Fibroblast of gingiva (primary cell): ENCODE results near the gene RPL7L1.

ENCODE experiments used
- DNase-seq: peaks from one replicate; pipeline ENCODE4 v3.0.0-alpha.2; 2011; ENCODE audit warnings: low read depth

The RPL7L1 gene

DNA sequence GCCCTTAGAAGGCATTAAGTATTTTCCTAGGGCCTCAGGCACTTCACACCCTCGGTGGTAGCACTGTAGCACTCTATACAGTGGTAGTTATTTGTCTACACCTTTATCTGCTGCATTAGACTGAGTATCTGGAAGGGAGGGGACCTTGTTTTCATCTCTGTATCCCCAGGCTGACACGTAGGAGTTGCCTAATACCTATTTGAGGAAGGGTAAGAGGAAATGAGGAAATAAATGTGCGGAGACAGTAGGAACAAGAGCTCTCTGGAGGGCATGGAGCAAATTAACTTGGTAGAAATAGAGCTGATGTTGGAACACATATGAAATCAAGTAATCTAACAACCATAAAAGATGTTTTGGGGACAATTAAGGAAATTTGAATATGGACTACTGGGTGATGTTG, 53.8 kb downstream of the RPL7L1 start:
- no peak for DNase-seq

DNA sequence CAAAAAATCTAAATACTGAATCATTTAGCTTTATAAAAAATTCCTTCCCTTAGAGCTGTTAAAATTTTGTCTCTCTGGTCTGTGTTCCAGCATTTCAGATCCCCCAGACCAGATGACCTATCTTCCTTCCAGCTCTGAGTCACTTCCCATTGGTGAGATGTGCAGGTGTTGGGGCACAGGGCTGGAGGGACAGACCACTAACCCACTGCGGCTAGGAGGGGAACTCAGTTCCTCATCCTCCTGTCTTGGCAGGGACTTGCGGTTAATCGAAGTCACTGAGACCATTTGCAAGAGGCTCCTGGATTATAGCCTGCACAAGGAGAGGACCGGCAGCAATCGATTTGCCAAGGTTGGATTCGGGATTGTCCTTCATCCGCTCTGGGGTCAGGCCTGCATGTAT, 55.9 kb downstream of the RPL7L1 start:
- no peak for DNase-seq

DNA sequence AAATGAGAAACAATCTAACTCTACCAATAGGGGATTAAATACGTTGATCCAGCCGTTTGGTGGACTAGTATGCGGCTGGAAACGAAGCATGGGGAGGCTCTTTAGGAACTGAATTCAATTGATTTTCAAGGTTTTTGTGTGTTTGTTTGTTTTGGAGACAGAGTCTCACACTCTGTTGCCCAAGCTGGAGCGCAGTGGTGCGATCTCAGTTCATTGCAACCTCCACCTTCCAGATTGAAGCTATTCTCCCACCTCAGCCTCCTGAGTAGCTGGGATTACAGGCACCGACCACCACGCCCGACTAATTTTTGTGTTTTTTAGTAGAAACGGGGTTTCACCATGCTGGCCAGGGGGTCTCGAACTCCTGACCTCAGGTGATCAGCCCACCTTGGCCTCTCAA, 57.0 kb downstream of the RPL7L1 start:
- no peak for DNase-seq

DNA sequence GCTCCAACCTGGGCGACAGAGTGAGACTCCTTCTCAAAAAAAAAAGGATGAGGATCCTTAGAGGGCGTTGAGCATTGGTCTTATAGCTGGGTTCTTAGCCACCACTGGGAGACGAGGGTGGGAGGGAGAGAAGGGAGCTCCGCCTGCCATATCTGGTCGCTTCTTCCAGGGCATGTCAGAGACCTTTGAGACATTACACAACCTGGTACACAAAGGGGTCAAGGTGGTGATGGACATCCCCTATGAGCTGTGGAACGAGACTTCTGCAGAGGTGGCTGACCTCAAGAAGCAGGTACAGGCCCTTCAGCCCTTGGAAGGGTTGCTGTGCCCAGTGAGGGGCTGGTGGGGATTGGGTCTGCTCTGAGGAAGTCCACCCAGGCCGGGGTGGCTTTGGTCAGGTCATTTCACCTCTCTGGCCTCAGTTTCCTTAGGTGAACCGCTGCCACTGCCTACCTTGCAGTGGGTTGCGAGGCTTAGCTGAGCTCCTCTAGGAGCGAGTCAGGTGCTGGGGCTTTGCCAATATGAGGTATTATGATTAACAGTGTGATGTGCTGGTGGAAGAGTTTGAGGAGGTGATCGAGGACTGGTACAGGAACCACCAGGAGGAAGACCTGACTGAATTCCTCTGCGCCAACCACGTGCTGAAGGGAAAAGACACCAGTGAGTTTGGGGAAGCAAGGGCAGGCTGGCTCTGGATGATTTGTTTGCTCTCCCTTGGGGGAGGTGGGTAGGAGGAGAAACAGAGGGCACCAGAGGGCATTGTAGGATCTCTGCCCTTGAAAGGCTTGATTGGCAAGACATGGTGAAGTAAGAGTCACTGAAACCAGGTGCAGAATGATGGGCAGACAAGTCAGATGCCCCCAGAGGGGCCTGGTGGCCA, 58.4 kb downstream of the RPL7L1 start:
- DNase-seq: no peak

DNA sequence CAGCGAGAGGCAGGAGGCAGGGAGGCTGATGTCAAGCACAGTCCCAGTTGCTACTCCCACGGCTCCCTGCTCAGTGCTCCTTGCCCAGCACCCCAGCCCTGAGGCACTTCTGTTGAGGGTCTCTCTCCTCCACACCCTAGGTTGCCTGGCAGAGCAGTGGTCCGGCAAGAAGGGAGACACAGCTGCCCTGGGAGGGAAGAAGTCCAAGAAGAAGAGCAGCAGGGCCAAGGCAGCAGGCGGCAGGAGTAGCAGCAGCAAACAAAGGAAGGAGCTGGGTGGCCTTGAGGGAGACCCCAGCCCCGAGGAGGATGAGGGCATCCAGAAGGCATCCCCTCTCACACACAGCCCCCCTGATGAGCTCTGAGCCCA, 59.0 kb downstream of the RPL7L1 start:
- DNase-seq: no peak

DNA sequence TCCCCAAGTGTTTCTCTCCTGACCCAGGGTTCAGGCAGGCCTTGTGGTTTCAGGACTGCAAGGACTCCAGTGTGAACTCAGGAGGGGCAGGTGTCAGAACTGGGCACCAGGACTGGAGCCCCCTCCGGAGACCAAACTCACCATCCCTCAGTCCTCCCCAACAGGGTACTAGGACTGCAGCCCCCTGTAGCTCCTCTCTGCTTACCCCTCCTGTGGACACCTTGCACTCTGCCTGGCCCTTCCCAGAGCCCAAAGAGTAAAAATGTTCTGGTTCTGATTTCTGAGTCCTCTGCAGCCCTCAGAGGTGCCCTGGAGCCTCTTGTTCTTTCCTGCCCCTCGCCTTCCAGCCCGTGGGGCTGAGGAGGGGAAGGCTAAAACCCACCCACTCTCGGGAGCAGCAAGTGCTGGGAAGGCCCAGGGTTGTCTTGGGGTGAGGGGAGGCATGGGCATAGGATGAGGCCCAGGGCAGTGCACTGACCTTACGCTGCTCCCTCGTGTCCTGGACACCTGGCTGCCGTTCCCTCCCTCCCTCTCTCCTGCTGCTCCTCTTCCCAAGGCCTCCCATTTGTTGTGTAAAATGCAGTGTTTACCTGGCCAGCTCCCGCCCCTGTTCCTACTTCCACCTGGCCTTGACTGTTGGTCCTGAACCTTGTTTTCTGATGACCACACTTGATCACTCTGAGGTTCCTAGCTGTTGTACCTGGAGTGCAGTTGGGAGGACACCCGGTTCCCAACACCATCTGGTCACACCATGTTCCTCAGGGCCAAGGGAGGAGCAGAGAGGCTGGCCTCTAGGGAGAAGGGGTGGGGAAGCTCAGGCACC, 59.8 kb downstream of the RPL7L1 start:
- no peak for DNase-seq
